ENCODE measurements around the gene ATG7.

Gene ATG7

DNA sequence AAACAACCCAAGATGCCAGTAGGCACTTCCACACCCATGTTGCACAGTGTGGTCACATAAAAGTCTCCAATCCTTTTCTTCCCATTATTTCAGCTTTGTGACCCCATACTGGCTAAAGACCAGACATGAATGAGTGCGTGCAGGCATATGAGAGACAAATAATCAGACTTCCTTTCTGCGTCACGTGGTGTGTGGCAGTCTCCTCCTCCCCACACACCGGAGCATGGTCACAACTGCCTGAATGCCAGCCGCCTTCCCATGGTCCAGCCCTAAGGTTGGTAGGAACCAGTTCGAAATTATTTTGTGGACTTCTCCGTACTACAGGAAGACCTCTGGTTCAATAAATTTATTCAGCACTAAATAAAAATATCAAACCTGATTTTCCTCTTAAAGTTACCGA is 306.0 kb downstream of the ATG7 start:
- H3K27ac ChIP-seq (ENCODE audit: low read depth in 2 of 2, low read length in 2 of 2): no peak overlapping the region
- peaks cover 15 to 17% of the 10 kb centered on the region in 2 donors for H3K4me1 ChIP-seq (ENCODE audit: control insufficient read depth in 2 of 2, insufficient read depth in 2 of 2, low read length in 2 of 2)
- H3K9ac ChIP-seq (ENCODE audit: low read depth in 1 of 2, low read length in 2 of 2): no peak overlapping the region
- H3K9me3 ChIP-seq (ENCODE audit: control insufficient read depth in 2 of 2, low read length in 2 of 2): no peaks in the 10 kb centered on the region
- H3K4me3 ChIP-seq (ENCODE audit: low read length in 2 of 2): no peak overlapping the region
- peaks cover 13 to 21% of the 10 kb centered on the region in 2 donors for H3K36me3 ChIP-seq (ENCODE audit: control insufficient read depth in 2 of 2, insufficient read depth in 2 of 2, low read length in 2 of 2)
- H3K27me3 ChIP-seq (ENCODE audit: control insufficient read depth in 2 of 2, insufficient read depth in 2 of 2, low read length in 2 of 2): no peaks in the 10 kb centered on the region

DNA sequence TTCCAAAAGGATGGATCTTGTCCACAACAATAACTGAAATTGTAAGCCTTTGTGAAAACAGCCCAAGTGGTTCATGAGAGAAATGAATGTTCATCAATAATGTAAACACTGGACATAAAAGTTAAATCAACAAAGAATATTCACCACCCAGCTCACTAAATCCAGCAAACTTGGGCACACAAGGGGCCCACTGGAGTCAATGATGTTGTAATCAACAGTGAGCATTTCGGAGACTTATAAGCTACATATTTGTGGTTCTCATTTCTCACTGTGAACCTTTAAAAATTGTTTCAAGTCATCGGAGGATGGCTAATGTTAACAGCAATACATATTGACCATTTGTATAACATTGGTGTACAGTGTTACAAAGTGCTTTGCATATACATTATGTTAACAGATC is 308.4 kb downstream of the ATG7 start:
- no peaks in the 10 kb centered on the region for H3K9me3 ChIP-seq (ENCODE audit: control insufficient read depth in 2 of 2, low read length in 2 of 2)
- H3K4me1 ChIP-seq (ENCODE audit: control insufficient read depth in 2 of 2, insufficient read depth in 2 of 2, low read length in 2 of 2): peaks cover 15 to 22% of the 10 kb centered on the region in 2 donors
- no peak overlapping the region for H3K27ac ChIP-seq (ENCODE audit: low read depth in 2 of 2, low read length in 2 of 2)
- peaks cover 0 to 4% of the 10 kb centered on the region in 2 donors for H3K36me3 ChIP-seq (ENCODE audit: control insufficient read depth in 2 of 2, insufficient read depth in 2 of 2, low read length in 2 of 2)
- H3K4me3 ChIP-seq (ENCODE audit: low read length in 2 of 2): no peak overlapping the region
- no peak overlapping the region for H3K9ac ChIP-seq (ENCODE audit: low read depth in 1 of 2, low read length in 2 of 2)
- H3K27me3 ChIP-seq (ENCODE audit: control insufficient read depth in 2 of 2, insufficient read depth in 2 of 2, low read length in 2 of 2): no peaks in the 10 kb centered on the region

GRCh38 chr3:11581237-11582190 is 309.3 kb downstream of the ATG7 start:
- no peaks in the 10 kb centered on the region for H3K9me3 ChIP-seq (ENCODE audit: control insufficient read depth in 2 of 2, low read length in 2 of 2)
- peaks cover 15 to 22% of the 10 kb centered on the region in 2 donors for H3K4me1 ChIP-seq (ENCODE audit: control insufficient read depth in 2 of 2, insufficient read depth in 2 of 2, low read length in 2 of 2)
- H3K9ac ChIP-seq (ENCODE audit: low read depth in 1 of 2, low read length in 2 of 2): peak overlapping the region; percentile 18 to 19
- H3K27me3 ChIP-seq (ENCODE audit: control insufficient read depth in 2 of 2, insufficient read depth in 2 of 2, low read length in 2 of 2): no peaks in the 10 kb centered on the region
- H3K36me3 ChIP-seq (ENCODE audit: control insufficient read depth in 2 of 2, insufficient read depth in 2 of 2, low read length in 2 of 2): peaks cover 0 to 3% of the 10 kb centered on the region in 2 donors
- peak overlapping the region; percentile 40 to 51 for H3K4me3 ChIP-seq (ENCODE audit: low read length in 2 of 2)
- H3K27ac ChIP-seq (ENCODE audit: low read depth in 2 of 2, low read length in 2 of 2): peak overlapping the region in 1 of 2 donors; percentile 59

GRCh38 chr3:11582191-11582968 is 310.2 kb downstream of the ATG7 start:
- no peaks in the 10 kb centered on the region for H3K27me3 ChIP-seq (ENCODE audit: control insufficient read depth in 2 of 2, insufficient read depth in 2 of 2, low read length in 2 of 2)
- peaks cover 0 to 3% of the 10 kb centered on the region in 2 donors for H3K36me3 ChIP-seq (ENCODE audit: control insufficient read depth in 2 of 2, insufficient read depth in 2 of 2, low read length in 2 of 2)
- peaks cover 15 to 22% of the 10 kb centered on the region in 2 donors for H3K4me1 ChIP-seq (ENCODE audit: control insufficient read depth in 2 of 2, insufficient read depth in 2 of 2, low read length in 2 of 2)
- H3K9ac ChIP-seq (ENCODE audit: low read depth in 1 of 2, low read length in 2 of 2): peak overlapping the region in 1 of 2 donors; percentile 8
- H3K9me3 ChIP-seq (ENCODE audit: control insufficient read depth in 2 of 2, low read length in 2 of 2): no peaks in the 10 kb centered on the region
- peak overlapping the region in 1 of 2 donors; percentile 59 for H3K27ac ChIP-seq (ENCODE audit: low read depth in 2 of 2, low read length in 2 of 2)
- H3K4me3 ChIP-seq (ENCODE audit: low read length in 2 of 2): peak overlapping the region; percentile 40 to 51

- Histone ChIP-seq H3K27me3 (ENCODE audit: control insufficient read depth in 2 of 2, insufficient read depth in 2 of 2, low read length in 2 of 2) (no peaks in the 10 kb centered on the region), H3K9ac (ENCODE audit: low read depth in 1 of 2, low read length in 2 of 2) (no peak overlapping the region), H3K4me3 (ENCODE audit: low read length in 2 of 2) (no peak overlapping the region), H3K9me3 (ENCODE audit: control insufficient read depth in 2 of 2, low read length in 2 of 2) (no peaks in the 10 kb centered on the region), H3K4me1 (ENCODE audit: control insufficient read depth in 2 of 2, insufficient read depth in 2 of 2, low read length in 2 of 2) (peaks cover 15 to 22% of the 10 kb centered on the region in 2 donors), H3K27ac (ENCODE audit: low read depth in 2 of 2, low read length in 2 of 2) (peak overlapping the region in 1 of 2 donors; percentile 3), H3K36me3 (ENCODE audit: control insufficient read depth in 2 of 2, insufficient read depth in 2 of 2, low read length in 2 of 2) (no peaks in the 10 kb centered on the region)
Measured at GRCh38 chr3:11583235-11583634, 311.0 kb downstream of the ATG7 start.

DNA sequence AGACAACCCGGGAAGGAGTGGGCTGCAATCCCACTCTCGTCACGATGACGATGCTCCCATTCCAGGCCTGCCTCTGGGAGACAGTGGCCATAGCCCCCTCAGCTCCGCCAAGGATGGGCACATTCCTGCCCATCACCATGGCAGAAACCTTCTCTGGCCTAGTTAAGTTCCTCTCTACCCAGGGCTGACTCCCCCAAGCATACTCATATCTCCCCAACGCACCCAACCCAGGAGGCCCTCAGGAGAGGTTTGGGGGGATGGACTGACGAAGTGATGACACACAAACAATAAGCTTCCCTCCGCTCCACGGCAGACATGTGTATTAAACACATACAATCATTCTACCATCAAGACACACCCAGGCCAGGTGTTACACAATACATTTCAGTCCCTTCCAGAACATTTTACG is 311.4 kb downstream of the ATG7 start:
- Histone ChIP-seq H3K9ac (ENCODE audit: low read depth in 1 of 2, low read length in 2 of 2) (no peak overlapping the region), H3K4me3 (ENCODE audit: low read length in 2 of 2) (no peak overlapping the region), H3K4me1 (ENCODE audit: control insufficient read depth in 2 of 2, insufficient read depth in 2 of 2, low read length in 2 of 2) (peaks cover 15 to 22% of the 10 kb centered on the region in 2 donors), H3K27ac (ENCODE audit: low read depth in 2 of 2, low read length in 2 of 2) (peak overlapping the region in 1 of 2 donors; percentile 3), H3K27me3 (ENCODE audit: control insufficient read depth in 2 of 2, insufficient read depth in 2 of 2, low read length in 2 of 2) (no peaks in the 10 kb centered on the region), H3K9me3 (ENCODE audit: control insufficient read depth in 2 of 2, low read length in 2 of 2) (no peaks in the 10 kb centered on the region), H3K36me3 (ENCODE audit: control insufficient read depth in 2 of 2, insufficient read depth in 2 of 2, low read length in 2 of 2) (no peaks in the 10 kb centered on the region)

DNA sequence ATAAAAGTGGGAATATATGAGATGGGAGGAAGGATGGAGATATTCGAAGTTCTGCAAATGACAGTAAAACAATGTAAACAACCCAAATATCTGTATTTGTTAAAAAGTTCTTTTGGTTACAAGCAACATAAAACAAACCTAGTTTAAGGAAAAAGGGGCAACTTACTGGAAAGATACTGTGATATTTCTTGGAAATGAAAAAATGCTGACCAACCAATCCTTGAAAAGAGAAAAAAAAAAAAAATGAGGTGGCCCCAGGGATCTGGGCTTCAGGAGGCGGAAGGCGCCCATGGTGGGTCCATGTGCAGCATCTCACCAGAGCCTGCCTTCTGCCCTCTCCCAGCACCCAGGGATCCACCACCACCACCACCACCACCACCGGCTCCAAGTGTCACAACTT is 312.4 kb downstream of the ATG7 start:
- H3K9me3 ChIP-seq (ENCODE audit: control insufficient read depth in 2 of 2, low read length in 2 of 2): no peaks in the 10 kb centered on the region
- H3K4me3 ChIP-seq (ENCODE audit: low read length in 2 of 2): no peak overlapping the region
- no peak overlapping the region for H3K27ac ChIP-seq (ENCODE audit: low read depth in 2 of 2, low read length in 2 of 2)
- H3K36me3 ChIP-seq (ENCODE audit: control insufficient read depth in 2 of 2, insufficient read depth in 2 of 2, low read length in 2 of 2): no peaks in the 10 kb centered on the region
- peaks cover 15 to 22% of the 10 kb centered on the region in 2 donors for H3K4me1 ChIP-seq (ENCODE audit: control insufficient read depth in 2 of 2, insufficient read depth in 2 of 2, low read length in 2 of 2)
- H3K27me3 ChIP-seq (ENCODE audit: control insufficient read depth in 2 of 2, insufficient read depth in 2 of 2, low read length in 2 of 2): no peaks in the 10 kb centered on the region
- H3K9ac ChIP-seq (ENCODE audit: low read depth in 1 of 2, low read length in 2 of 2): no peak overlapping the region

GRCh38 chr3:11587766-11588165 is 315.6 kb downstream of the ATG7 start:
- Histone ChIP-seq H3K36me3 (ENCODE audit: control insufficient read depth in 2 of 2, insufficient read depth in 2 of 2, low read length in 2 of 2) (no peaks in the 10 kb centered on the region), H3K9me3 (ENCODE audit: control insufficient read depth in 2 of 2, low read length in 2 of 2) (no peaks in the 10 kb centered on the region), H3K27ac (ENCODE audit: low read depth in 2 of 2, low read length in 2 of 2) (no peak overlapping the region), H3K9ac (ENCODE audit: low read depth in 1 of 2, low read length in 2 of 2) (no peak overlapping the region), H3K4me1 (ENCODE audit: control insufficient read depth in 2 of 2, insufficient read depth in 2 of 2, low read length in 2 of 2) (peaks cover 11 to 22% of the 10 kb centered on the region in 2 donors), H3K4me3 (ENCODE audit: low read length in 2 of 2) (no peak overlapping the region), H3K27me3 (ENCODE audit: control insufficient read depth in 2 of 2, insufficient read depth in 2 of 2, low read length in 2 of 2) (no peaks in the 10 kb centered on the region)

DNA sequence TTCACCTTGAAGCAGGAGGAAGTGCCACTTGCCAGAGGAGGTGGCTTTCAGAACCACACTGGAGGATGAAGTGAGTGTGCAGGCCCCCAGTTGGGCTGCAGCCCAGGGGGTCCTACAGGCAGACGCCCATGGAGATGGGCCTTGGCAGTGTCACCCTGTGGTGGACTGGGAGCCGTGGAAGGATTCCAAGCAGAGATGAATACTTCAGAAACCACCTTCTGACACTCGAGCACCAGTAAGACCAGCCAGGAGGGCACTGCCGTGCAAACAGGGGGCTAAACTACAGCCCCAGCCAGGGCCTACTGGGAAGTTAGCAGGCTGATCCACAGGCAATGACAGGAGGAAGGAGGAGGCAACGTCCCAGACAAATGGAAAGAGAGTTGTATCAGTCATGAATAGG is 316.1 kb downstream of the ATG7 start:
- H3K4me3 ChIP-seq (ENCODE audit: low read length in 2 of 2): no peak overlapping the region

GRCh38 chr3:11588755-11589154 is 316.6 kb downstream of the ATG7 start:
- no peaks in the 10 kb centered on the region for H3K27me3 ChIP-seq (ENCODE audit: control insufficient read depth in 2 of 2, insufficient read depth in 2 of 2, low read length in 2 of 2)
- H3K36me3 ChIP-seq (ENCODE audit: control insufficient read depth in 2 of 2, insufficient read depth in 2 of 2, low read length in 2 of 2): no peaks in the 10 kb centered on the region
- H3K9ac ChIP-seq (ENCODE audit: low read depth in 1 of 2, low read length in 2 of 2): no peak overlapping the region
- no peak overlapping the region for H3K27ac ChIP-seq (ENCODE audit: low read depth in 2 of 2, low read length in 2 of 2)
- no peak overlapping the region for H3K4me3 ChIP-seq (ENCODE audit: low read length in 2 of 2)
- peaks cover 10 to 19% of the 10 kb centered on the region in 2 donors for H3K4me1 ChIP-seq (ENCODE audit: control insufficient read depth in 2 of 2, insufficient read depth in 2 of 2, low read length in 2 of 2)
- no peaks in the 10 kb centered on the region for H3K9me3 ChIP-seq (ENCODE audit: control insufficient read depth in 2 of 2, low read length in 2 of 2)

More for the DNA sequence above, 316.1 kb downstream of the ATG7 start:
- H3K27me3 ChIP-seq (ENCODE audit: control insufficient read depth in 2 of 2, insufficient read depth in 2 of 2, low read length in 2 of 2): no peaks in the 10 kb centered on the region
- no peak overlapping the region for H3K27ac ChIP-seq (ENCODE audit: low read depth in 2 of 2, low read length in 2 of 2)
- H3K9me3 ChIP-seq (ENCODE audit: control insufficient read depth in 2 of 2, low read length in 2 of 2): no peaks in the 10 kb centered on the region
- no peak overlapping the region for H3K9ac ChIP-seq (ENCODE audit: low read depth in 1 of 2, low read length in 2 of 2)
- H3K4me1 ChIP-seq (ENCODE audit: control insufficient read depth in 2 of 2, insufficient read depth in 2 of 2, low read length in 2 of 2): peaks cover 10 to 22% of the 10 kb centered on the region in 2 donors
- H3K36me3 ChIP-seq (ENCODE audit: control insufficient read depth in 2 of 2, insufficient read depth in 2 of 2, low read length in 2 of 2): no peaks in the 10 kb centered on the region

All from mucosa of rectum (tissue), 2 donors.